Stomach smooth muscle (tissue), 2 donors: Measurements from ENCODE around the gene SLC39A8.

Experiments
- H3K27ac ChIP-seq: one replicate; pipeline ENCODE4 v1.7.0; 2013; ENCODE audit warnings: mild to moderate bottlenecking, low read length, inconsistent platforms
- H3K27me3 ChIP-seq, 2 donors: one replicate each; pipeline ENCODE4 v1.7.0; 2013; ENCODE audit warnings: low read length in 2 of 2; ENCODE audit not compliant: insufficient read depth in 2 of 2, control insufficient read depth in 1 of 2
- H3K36me3 ChIP-seq, 2 donors: one replicate each; pipeline ENCODE4 v1.7.0; 2013; ENCODE audit warnings: low read length in 2 of 2; ENCODE audit not compliant: control insufficient read depth in 2 of 2, insufficient read depth in 2 of 2
- H3K4me1 ChIP-seq: one replicate; pipeline ENCODE4 v1.7.0; 2013; ENCODE audit warnings: low read length; ENCODE audit not compliant: control insufficient read depth, insufficient read depth
- H3K4me3 ChIP-seq, 2 donors: one replicate each; pipeline ENCODE4 v1.7.0; 2013; ENCODE audit warnings: low read length in 2 of 2
- H3K9ac ChIP-seq, 2 donors: one replicate each; pipeline ENCODE4 v1.7.0; 2013; ENCODE audit warnings: low read length in 2 of 2, mild to moderate bottlenecking in 1 of 2
- H3K9me3 ChIP-seq, 2 donors: one replicate each; pipeline ENCODE4 v1.7.0; 2013; ENCODE audit warnings: low read length in 2 of 2; ENCODE audit not compliant: control insufficient read depth in 2 of 2
- donor health status: healthy.
- donor health status: Pancreatic carcinoma.

Gene SLC39A8

DNA sequence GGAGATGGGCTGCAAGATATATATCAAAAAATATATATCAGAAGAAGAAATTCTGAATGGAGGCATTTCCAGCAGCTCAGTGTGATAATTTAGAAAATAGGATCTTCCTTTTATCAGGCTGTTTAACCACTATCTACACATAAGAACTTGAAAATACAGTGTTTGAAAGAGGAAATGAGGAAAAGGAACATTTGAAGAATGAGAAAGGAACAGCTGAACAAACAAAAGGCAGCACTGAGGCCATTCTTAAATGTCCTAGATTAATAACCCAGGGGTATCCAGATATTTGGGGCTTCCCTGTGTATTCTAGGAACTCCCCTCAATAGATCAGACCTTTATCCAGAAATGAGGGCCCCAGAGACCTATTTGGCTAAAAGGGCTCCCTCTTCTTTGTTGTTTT is 4.1 kb downstream of the SLC39A8 start:
- Histone ChIP-seq H3K4me3 (no peak overlapping the region), H3K36me3 (no peaks in the 10 kb centered on the region), H3K27me3 (no peaks in the 10 kb centered on the region), H3K9ac (no peak overlapping the region), H3K27ac (no peak overlapping the region), H3K4me1 (peaks cover 3% of the 10 kb centered on the region), H3K9me3 (no peaks in the 10 kb centered on the region)

DNA sequence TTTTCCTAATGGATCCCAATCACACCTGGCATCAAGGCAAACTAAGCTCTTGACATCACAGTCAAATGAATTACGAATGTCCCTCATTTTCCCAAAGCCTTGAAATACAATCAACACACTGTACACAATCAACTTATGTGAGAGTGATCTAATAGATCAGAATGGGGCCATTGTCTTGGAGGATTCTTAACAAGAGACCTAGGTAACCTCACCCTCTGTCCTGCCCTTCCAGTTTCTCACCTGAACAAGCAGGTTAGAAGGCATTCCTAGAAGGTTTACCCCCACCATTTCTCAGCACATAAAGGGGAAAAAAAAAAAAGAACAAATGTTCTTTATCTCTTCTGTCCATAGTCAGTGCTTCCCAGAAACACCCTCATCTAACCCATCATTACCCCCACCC is 6.3 kb downstream of the SLC39A8 start:
- Histone ChIP-seq H3K9ac (no peak overlapping the region), H3K27me3 (no peaks in the 10 kb centered on the region), H3K4me1 (no peaks in the 10 kb centered on the region), H3K9me3 (no peaks in the 10 kb centered on the region), H3K27ac (no peak overlapping the region), H3K4me3 (no peak overlapping the region), H3K36me3 (no peaks in the 10 kb centered on the region)

DNA sequence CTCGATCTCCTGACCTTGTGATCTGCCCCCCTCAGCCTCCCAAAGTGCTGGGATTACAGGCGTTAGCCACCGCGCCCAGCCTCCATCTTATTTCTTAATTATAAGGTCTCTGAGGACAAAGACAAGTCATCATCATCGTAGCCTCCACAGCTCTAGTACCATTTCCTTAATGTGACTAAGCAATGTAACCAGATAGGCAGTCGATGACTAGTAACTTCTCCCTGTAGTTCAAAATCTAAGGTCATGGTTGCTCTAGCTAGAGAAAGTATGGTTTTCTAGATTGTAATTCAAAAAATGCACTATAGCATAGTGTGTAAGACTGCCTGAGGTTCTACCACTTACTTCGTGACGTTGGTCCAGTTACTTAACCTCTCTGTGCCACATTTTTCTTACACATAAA is 6.9 kb downstream of the SLC39A8 start:
- Histone ChIP-seq H3K27ac (no peak overlapping the region), H3K9ac (no peak overlapping the region), H3K36me3 (no peaks in the 10 kb centered on the region), H3K9me3 (no peaks in the 10 kb centered on the region), H3K4me3 (no peak overlapping the region), H3K4me1 (no peaks in the 10 kb centered on the region), H3K27me3 (no peaks in the 10 kb centered on the region)

DNA sequence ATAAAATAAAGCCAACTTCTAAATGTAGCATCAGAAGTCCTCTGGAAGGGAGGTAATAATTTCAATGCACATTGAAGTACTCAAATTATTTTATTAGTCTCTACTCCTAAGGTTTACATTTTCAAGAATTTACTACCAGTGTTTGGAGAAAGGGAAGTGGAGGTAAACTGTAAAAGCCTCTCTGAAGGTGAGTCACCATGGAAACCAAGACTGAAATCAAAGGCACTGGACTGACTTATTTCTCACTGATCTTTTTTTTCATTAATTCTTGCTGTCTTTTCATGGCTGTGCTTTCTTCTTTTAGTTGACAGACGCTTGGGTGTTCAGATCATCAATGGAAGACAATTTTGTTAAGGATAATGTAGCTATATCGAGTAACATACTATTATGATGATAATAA is 9.7 kb downstream of the SLC39A8 start:
- no peak overlapping the region for H3K9ac ChIP-seq
- H3K4me1 ChIP-seq = no peaks in the 10 kb centered on the region
- no peaks in the 10 kb centered on the region for H3K9me3 ChIP-seq
- no peaks in the 10 kb centered on the region for H3K27me3 ChIP-seq
- H3K36me3 ChIP-seq = no peaks in the 10 kb centered on the region
- H3K27ac ChIP-seq = no peak overlapping the region
- H3K4me3 ChIP-seq = no peak overlapping the region

DNA sequence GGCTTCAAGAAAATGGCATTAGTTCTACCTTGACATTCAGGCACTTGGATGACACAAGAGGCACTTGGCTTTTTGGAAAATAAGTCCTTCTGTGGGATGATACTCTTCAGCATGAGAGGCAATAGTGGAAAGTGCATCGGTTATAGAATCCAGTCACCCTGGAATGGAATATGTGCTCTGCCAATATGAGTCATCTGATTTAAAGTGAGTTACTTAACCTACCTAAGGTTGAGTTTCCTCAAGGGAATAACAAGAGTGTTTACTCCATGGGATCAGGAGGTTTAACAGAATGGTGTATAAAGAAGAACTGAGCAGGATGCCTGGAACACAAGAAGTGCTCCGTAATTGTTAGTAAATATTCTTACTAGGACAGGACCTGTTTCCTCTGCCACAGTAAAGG is 10.7 kb downstream of the SLC39A8 start:
- no peak overlapping the region for H3K9ac ChIP-seq
- no peaks in the 10 kb centered on the region for H3K9me3 ChIP-seq
- no peak overlapping the region for H3K4me3 ChIP-seq
- no peaks in the 10 kb centered on the region for H3K36me3 ChIP-seq
- H3K4me1 ChIP-seq = no peaks in the 10 kb centered on the region
- no peak overlapping the region for H3K27ac ChIP-seq
- H3K27me3 ChIP-seq = no peaks in the 10 kb centered on the region

DNA sequence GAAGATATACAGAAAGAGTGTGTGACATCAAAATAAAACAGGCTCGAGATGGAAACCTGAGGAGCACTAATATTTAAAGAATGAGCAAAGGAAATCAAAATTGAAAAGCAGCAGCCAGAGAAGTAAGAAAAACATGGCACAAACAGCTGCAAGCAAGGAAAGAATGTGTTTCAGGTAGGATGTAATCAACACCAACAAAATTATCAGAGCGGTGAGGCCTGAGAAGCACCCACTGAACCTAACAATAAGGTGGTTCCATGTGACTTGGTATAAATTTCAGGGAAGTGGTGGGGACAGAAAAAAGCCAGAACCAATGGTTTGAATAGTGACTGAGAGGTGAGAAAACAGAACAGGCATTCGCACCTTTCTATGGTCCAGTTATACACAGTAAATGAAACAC is 11.5 kb downstream of the SLC39A8 start:
- Histone ChIP-seq H3K27ac (no peak overlapping the region), H3K9me3 (no peaks in the 10 kb centered on the region), H3K4me1 (no peaks in the 10 kb centered on the region), H3K9ac (no peak overlapping the region), H3K4me3 (no peak overlapping the region), H3K36me3 (no peaks in the 10 kb centered on the region), H3K27me3 (no peaks in the 10 kb centered on the region)

DNA sequence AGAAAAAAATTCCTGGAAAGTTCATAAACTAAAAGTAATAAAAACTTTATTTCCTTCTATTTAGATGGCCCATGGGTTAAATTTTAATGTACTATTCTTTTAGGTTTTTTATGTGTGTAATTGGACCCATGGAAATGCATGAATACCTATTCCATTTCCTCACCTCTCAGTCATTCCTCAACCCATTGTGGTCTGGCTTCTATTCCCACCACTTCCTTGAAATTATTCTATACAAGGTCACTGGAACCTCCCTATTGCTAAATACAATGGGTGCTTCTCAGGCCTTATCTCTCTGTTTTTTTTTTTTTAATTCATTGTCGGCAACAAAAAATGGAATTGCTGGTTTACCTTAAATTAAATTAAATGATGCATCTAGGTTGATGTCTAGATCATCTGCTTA is 17.2 kb downstream of the SLC39A8 start:
- Histone ChIP-seq H3K9me3 (no peaks in the 10 kb centered on the region), H3K36me3 (no peaks in the 10 kb centered on the region), H3K9ac (no peak overlapping the region), H3K27me3 (no peaks in the 10 kb centered on the region), H3K4me1 (no peaks in the 10 kb centered on the region), H3K4me3 (no peak overlapping the region), H3K27ac (no peak overlapping the region)

DNA sequence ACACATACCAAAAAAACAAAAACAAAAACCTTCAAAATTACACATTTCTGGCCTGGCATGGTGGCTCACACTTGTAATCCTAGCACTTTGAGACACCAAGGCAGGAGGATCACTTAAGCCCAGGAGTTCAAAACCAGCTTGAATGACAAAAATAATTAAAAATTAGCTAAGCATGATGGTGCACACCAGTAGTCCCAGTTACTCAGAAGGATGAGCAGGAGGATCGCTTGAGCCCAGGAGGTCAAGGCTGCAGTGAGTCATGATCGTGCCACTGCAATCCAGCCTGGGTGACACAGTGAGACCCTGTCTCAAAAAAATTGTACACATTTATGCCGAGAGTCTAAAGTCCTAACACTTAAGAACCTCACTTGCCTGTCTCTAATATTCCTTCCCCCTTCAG is 18.3 kb downstream of the SLC39A8 start:
- Histone ChIP-seq H3K4me3 (no peak overlapping the region), H3K4me1 (no peaks in the 10 kb centered on the region), H3K27me3 (no peaks in the 10 kb centered on the region), H3K9me3 (no peaks in the 10 kb centered on the region), H3K27ac (no peak overlapping the region), H3K36me3 (no peaks in the 10 kb centered on the region), H3K9ac (no peak overlapping the region)

DNA sequence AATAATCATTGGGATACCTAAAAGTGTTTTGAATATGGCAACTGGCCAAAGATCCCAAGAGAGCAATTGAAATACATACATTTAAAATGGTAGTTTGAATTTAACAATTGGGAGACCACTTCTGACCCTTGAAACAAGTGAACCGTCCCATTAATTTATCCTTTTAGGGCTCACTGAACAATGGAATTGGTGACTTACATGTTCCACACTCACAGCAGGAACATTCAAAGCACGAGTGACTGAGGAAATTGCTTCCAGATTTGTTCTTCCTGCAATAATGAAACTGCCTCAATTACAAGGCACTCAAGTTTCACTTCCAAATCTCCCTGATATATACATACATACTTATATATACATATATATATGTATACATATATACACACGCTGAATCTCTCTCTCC is 20.6 kb downstream of the SLC39A8 start:
- H3K9ac ChIP-seq = no peak overlapping the region
- no peaks in the 10 kb centered on the region for H3K27me3 ChIP-seq
- H3K36me3 ChIP-seq = no peaks in the 10 kb centered on the region
- H3K9me3 ChIP-seq = no peaks in the 10 kb centered on the region
- no peak overlapping the region for H3K27ac ChIP-seq
- H3K4me1 ChIP-seq = no peaks in the 10 kb centered on the region
- H3K4me3 ChIP-seq = no peak overlapping the region

DNA sequence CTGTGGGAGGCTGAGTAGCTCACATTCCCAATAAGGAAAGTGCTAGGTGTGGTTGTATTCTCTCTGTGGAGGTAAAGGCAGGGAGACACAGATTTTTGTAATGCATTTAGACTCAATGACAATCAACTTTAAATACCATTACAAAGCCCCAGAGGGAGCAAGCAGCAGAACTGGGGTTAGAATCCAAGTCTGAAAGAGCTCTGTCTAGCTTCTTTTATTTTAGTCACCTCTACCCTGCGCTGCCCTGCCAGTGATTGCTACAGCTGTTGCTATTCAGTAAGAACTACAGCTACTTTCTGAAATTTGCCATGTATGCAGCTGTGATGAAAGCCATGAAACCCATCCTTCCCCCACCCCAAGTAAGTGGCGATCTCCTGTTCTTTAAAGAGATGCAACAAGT is 22.5 kb downstream of the SLC39A8 start:
- H3K4me1 ChIP-seq = no peaks in the 10 kb centered on the region
- H3K9ac ChIP-seq = no peak overlapping the region
- H3K4me3 ChIP-seq = no peak overlapping the region
- no peaks in the 10 kb centered on the region for H3K27me3 ChIP-seq
- no peak overlapping the region for H3K27ac ChIP-seq
- H3K36me3 ChIP-seq = no peaks in the 10 kb centered on the region
- H3K9me3 ChIP-seq = no peaks in the 10 kb centered on the region

DNA sequence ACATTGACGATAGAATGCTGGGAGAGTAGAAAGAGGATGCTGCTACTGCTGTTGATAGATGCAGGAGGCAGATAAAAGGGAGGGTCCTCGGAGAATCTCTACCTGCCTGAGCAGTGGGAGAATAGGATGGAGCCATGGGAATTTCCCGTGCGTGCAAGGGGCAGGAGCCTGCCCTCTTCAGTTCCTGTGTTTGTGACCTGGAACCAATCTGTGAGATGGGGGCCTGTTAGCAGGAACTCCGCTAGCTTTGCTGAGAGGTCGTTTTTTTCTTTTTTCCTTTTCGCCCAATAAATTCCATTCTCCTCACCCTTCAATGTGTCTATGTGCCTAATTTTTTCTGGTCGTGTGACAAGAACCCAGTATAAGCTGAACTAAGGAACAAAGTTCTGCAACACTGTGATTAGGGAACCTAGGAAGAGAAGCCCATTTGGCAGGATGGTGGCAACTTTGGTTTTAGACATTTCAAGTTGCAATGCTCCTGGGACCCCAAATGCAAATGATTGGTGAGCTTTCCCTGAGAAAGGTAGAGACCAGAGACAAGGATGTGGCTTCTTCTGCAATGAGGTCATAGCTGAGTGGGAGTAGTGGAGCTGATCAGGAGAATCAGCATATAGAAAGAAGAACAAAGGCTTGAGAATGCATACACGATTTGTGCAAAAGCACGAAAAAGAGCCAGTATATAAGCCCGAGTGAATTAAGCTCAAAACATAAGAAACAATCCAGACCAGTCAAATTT is 23.9 kb downstream of the SLC39A8 start:
- Histone ChIP-seq H3K27me3 (no peaks in the 10 kb centered on the region), H3K27ac (no peak overlapping the region), H3K4me1 (no peaks in the 10 kb centered on the region), H3K9ac (no peak overlapping the region), H3K4me3 (no peak overlapping the region), H3K9me3 (peaks cover 0 to 4% of the 10 kb centered on the region in 2 donors), H3K36me3 (no peaks in the 10 kb centered on the region)
